Mesendoderm (in vitro differentiated cells): ENCODE results near the gene LIMA1.

Experiments
- DNase-seq: peaks from one replicate; pipeline ENCODE4 v3.0.0; 2013
- H2AK5ac ChIP-seq: 2 replicates; pipeline ENCODE4 v1.6.1; 2013; ENCODE audit warnings: low read length, inconsistent platforms
- H2BK120ac ChIP-seq: 2 replicates; pipeline ENCODE4 v1.6.1; 2013; ENCODE audit warnings: low read depth, mild to moderate bottlenecking, low read length, moderate library complexity, mixed read lengths
- H2BK15ac ChIP-seq: replicated peaks from 2 replicates; pipeline ENCODE4 v1.6.1; 2013; ENCODE audit warnings: low read depth, mild to moderate bottlenecking, moderate library complexity
- H2BK5ac ChIP-seq: 2 replicates; pipeline ENCODE4 v1.6.1; 2013; ENCODE audit warnings: low read length, inconsistent platforms
- H3K18ac ChIP-seq: 2 replicates; pipeline ENCODE4 v1.6.1; 2013; ENCODE audit warnings: mild to moderate bottlenecking, low read length, mixed read lengths
- H3K23ac ChIP-seq: one replicate; pipeline ENCODE4 v1.6.1; 2013; ENCODE audit warnings: low read length
- H3K27ac ChIP-seq: 2 replicates; pipeline ENCODE4 v1.5.1; 2013; ENCODE audit warnings: low read depth, mild to moderate bottlenecking, inconsistent platforms, low read length, moderate library complexity
- H3K27me3 ChIP-seq: 2 replicates; pipeline ENCODE4 v1.6.1; 2013; ENCODE audit warnings: low read length, control low read depth, mild to moderate bottlenecking, inconsistent platforms; ENCODE audit not compliant: insufficient read depth, poor library complexity
- H3K36me3 ChIP-seq: 2 replicates; pipeline ENCODE4 v1.6.1; 2013; ENCODE audit warnings: low read length, inconsistent platforms; ENCODE audit not compliant: control insufficient read depth, insufficient read depth
- H3K4ac ChIP-seq: one replicate; pipeline ENCODE4 v1.6.1; 2013; ENCODE audit warnings: low read depth, mild to moderate bottlenecking, low read length, moderate library complexity
- H3K4me1 ChIP-seq: 2 replicates; pipeline ENCODE4 v1.6.1; 2013; ENCODE audit warnings: low read depth, low read length, inconsistent platforms; ENCODE audit not compliant: control insufficient read depth
- H3K4me2 ChIP-seq: 2 replicates; pipeline ENCODE4 v1.6.1; 2013; ENCODE audit warnings: low read length
- H3K4me3 ChIP-seq: 2 replicates; pipeline ENCODE4 v1.5.1; 2013; ENCODE audit warnings: mild to moderate bottlenecking, low read length
- H3K56ac ChIP-seq: one replicate; pipeline ENCODE4 v1.6.1; 2013; ENCODE audit warnings: low read length
- H3K79me1 ChIP-seq: 2 replicates; pipeline ENCODE4 v1.6.1; 2013; ENCODE audit warnings: low read length, inconsistent platforms
- H3K79me2 ChIP-seq: 2 replicates; pipeline ENCODE4 v1.6.1; 2013; ENCODE audit warnings: mild to moderate bottlenecking, low read length; ENCODE audit not compliant: control insufficient read depth, insufficient read depth
- H3K9ac ChIP-seq: 2 replicates; pipeline ENCODE4 v1.6.1; 2013; ENCODE audit warnings: low read length, inconsistent platforms
- H4K5ac ChIP-seq: one replicate; pipeline ENCODE4 v1.6.1; 2013; ENCODE audit warnings: low read length
- H4K8ac ChIP-seq: one replicate; pipeline ENCODE4 v1.6.1; 2013; ENCODE audit warnings: low read depth, mild to moderate bottlenecking, control low read depth, low read length, moderate library complexity
- WGBS: extraction: QIAGEN DNeasy Blood & Tissue Kit; methylation state at CpG from one replicate; pipeline ENCODE4 v1.1.7; 2013; ENCODE audit warnings: low lambda C conversion rate, missing lambda C conversion rate; ENCODE audit not compliant: insufficient coverage; ENCODE audit errors: extremely low coverage; 5-methylcytosine and 5-hydroxymethylcytosine counted together

The LIMA1 gene

GRCh38 chr12:50285253-50285652 lies 1.9 kb upstream of the LIMA1 start:
- Histone ChIP-seq H4K8ac (no peak overlapping the region), H2AK5ac (no peak overlapping the region), H3K36me3 (no peaks in the 10 kb centered on the region), H3K56ac (no peak overlapping the region), H2BK5ac (no peak overlapping the region), H2BK15ac (no peak overlapping the region), H3K27ac (no peak overlapping the region), H2BK120ac (no peak overlapping the region), H3K9ac (no peak overlapping the region), H3K27me3 (no peaks in the 10 kb centered on the region), H4K5ac (no peak overlapping the region), H3K23ac (no peak overlapping the region), H3K4me1 (peaks cover 5% of the 10 kb centered on the region), H3K4me3 (no peak overlapping the region), H3K18ac (no peak overlapping the region), H3K79me1 (no peaks in the 10 kb centered on the region), H3K4ac (no peak overlapping the region), H3K79me2 (no peaks in the 10 kb centered on the region), H3K4me2 (no peak overlapping the region)
- DNase-seq, result no peak
- no CpG with 5 or more reads among the region's 1 CpG for WGBS

GRCh38 chr12:50282721-50283228 lies 545 bp downstream of the LIMA1 start:
- no peak for DNase-seq
- H3K4me1 ChIP-seq, result peaks cover 5% of the 10 kb centered on the region
- H3K36me3 ChIP-seq, result no peaks in the 10 kb centered on the region
- peak overlapping the region; percentile 22 for H3K4me3 ChIP-seq
- H3K27me3 ChIP-seq, result no peaks in the 10 kb centered on the region
- no peak overlapping the region for H3K27ac ChIP-seq
- no peak overlapping the region for H2BK120ac ChIP-seq
- H3K18ac ChIP-seq, result no peak overlapping the region
- no peak overlapping the region for H3K56ac ChIP-seq
- no peak overlapping the region for H2BK5ac ChIP-seq
- no CpG with 5 or more reads among the region's 14 CpGs for WGBS
- H3K4me2 ChIP-seq, result peak overlapping the region; percentile 61
- no peaks in the 10 kb centered on the region for H3K79me2 ChIP-seq
- H2AK5ac ChIP-seq, result no peak overlapping the region
- H2BK15ac ChIP-seq, result no peak overlapping the region
- no peak overlapping the region for H3K4ac ChIP-seq
- H3K9ac ChIP-seq, result peak overlapping the region; percentile 53
- no peaks in the 10 kb centered on the region for H3K79me1 ChIP-seq
- H4K8ac ChIP-seq, result no peak overlapping the region
- no peak overlapping the region for H3K23ac ChIP-seq
- H4K5ac ChIP-seq, result no peak overlapping the region

- Histone ChIP-seq H3K4me3 (no peak overlapping the region), H3K56ac (no peak overlapping the region), H3K4me1 (peaks cover 5% of the 10 kb centered on the region), H3K9ac (no peak overlapping the region), H2BK5ac (no peak overlapping the region), H4K8ac (no peak overlapping the region), H3K4ac (no peak overlapping the region), H3K79me2 (no peaks in the 10 kb centered on the region), H2BK120ac (no peak overlapping the region), H3K18ac (no peak overlapping the region), H3K23ac (no peak overlapping the region), H2BK15ac (no peak overlapping the region), H3K27ac (no peak overlapping the region), H2AK5ac (no peak overlapping the region), H3K4me2 (no peak overlapping the region), H3K36me3 (no peaks in the 10 kb centered on the region), H4K5ac (no peak overlapping the region), H3K27me3 (no peaks in the 10 kb centered on the region), H3K79me1 (no peaks in the 10 kb centered on the region)
- no CpG with 5 or more reads among the region's 4 CpGs for WGBS
- no peak for DNase-seq
Measured at GRCh38 chr12:50279501-50279900, 3.8 kb downstream of the LIMA1 start.

- Histone ChIP-seq H3K4ac (no peak overlapping the region), H2BK15ac (no peak overlapping the region), H3K79me2 (no peaks in the 10 kb centered on the region), H3K56ac (no peak overlapping the region), H4K8ac (no peak overlapping the region), H3K23ac (no peak overlapping the region), H4K5ac (no peak overlapping the region), H3K4me3 (no peak overlapping the region), H2BK5ac (no peak overlapping the region), H3K27ac (no peak overlapping the region), H3K9ac (no peak overlapping the region), H3K27me3 (no peaks in the 10 kb centered on the region), H3K4me1 (no peaks in the 10 kb centered on the region), H3K79me1 (no peaks in the 10 kb centered on the region), H3K4me2 (no peak overlapping the region), H2BK120ac (no peak overlapping the region), H2AK5ac (no peak overlapping the region), H3K36me3 (no peaks in the 10 kb centered on the region), H3K18ac (no peak overlapping the region)
- no CpG with 5 or more reads among the region's 3 CpGs for WGBS
- DNase-seq, result no peak
Measured at GRCh38 chr12:50276912-50277671, 6.2 kb downstream of the LIMA1 start.

GRCh38 chr12:50276068-50276467 lies 7.3 kb downstream of the LIMA1 start:
- Histone ChIP-seq H3K4me2 (no peak overlapping the region), H4K8ac (no peak overlapping the region), H2BK120ac (no peak overlapping the region), H3K79me2 (no peaks in the 10 kb centered on the region), H3K56ac (no peak overlapping the region), H3K4me3 (no peak overlapping the region), H3K36me3 (no peaks in the 10 kb centered on the region), H3K23ac (no peak overlapping the region), H3K9ac (no peak overlapping the region), H4K5ac (no peak overlapping the region), H2BK15ac (no peak overlapping the region), H3K79me1 (no peaks in the 10 kb centered on the region), H3K27me3 (no peaks in the 10 kb centered on the region), H3K18ac (no peak overlapping the region), H3K4me1 (no peaks in the 10 kb centered on the region), H2BK5ac (no peak overlapping the region), H2AK5ac (no peak overlapping the region), H3K27ac (no peak overlapping the region), H3K4ac (no peak overlapping the region)
- WGBS, result no CpG with 5 or more reads among the region's 2 CpGs
- DNase-seq, result no peak

- Histone ChIP-seq H3K27me3 (no peaks in the 10 kb centered on the region), H2BK120ac (no peak overlapping the region), H3K9ac (no peak overlapping the region), H3K79me1 (no peaks in the 10 kb centered on the region), H4K5ac (no peak overlapping the region), H3K23ac (no peak overlapping the region), H3K4ac (no peak overlapping the region), H3K4me2 (no peak overlapping the region), H3K27ac (no peak overlapping the region), H2BK15ac (no peak overlapping the region), H3K36me3 (no peaks in the 10 kb centered on the region), H3K4me1 (no peaks in the 10 kb centered on the region), H4K8ac (no peak overlapping the region), H2AK5ac (no peak overlapping the region), H3K79me2 (no peaks in the 10 kb centered on the region), H3K18ac (no peak overlapping the region), H3K56ac (no peak overlapping the region), H3K4me3 (no peak overlapping the region), H2BK5ac (no peak overlapping the region)
- WGBS, result no CpG with 5 or more reads among the region's 1 CpG
- DNase-seq, result no peak
Measured at GRCh38 chr12:50275556-50275955, 7.8 kb downstream of the LIMA1 start.
